ENCODE data around the gene SFI1.
"Not testable (repeated sequence)": the region's sequence is repeated elsewhere in the genome, so short reads cannot be mapped to it uniquely, and the experiment has no call there.

Gene SFI1

DNA sequence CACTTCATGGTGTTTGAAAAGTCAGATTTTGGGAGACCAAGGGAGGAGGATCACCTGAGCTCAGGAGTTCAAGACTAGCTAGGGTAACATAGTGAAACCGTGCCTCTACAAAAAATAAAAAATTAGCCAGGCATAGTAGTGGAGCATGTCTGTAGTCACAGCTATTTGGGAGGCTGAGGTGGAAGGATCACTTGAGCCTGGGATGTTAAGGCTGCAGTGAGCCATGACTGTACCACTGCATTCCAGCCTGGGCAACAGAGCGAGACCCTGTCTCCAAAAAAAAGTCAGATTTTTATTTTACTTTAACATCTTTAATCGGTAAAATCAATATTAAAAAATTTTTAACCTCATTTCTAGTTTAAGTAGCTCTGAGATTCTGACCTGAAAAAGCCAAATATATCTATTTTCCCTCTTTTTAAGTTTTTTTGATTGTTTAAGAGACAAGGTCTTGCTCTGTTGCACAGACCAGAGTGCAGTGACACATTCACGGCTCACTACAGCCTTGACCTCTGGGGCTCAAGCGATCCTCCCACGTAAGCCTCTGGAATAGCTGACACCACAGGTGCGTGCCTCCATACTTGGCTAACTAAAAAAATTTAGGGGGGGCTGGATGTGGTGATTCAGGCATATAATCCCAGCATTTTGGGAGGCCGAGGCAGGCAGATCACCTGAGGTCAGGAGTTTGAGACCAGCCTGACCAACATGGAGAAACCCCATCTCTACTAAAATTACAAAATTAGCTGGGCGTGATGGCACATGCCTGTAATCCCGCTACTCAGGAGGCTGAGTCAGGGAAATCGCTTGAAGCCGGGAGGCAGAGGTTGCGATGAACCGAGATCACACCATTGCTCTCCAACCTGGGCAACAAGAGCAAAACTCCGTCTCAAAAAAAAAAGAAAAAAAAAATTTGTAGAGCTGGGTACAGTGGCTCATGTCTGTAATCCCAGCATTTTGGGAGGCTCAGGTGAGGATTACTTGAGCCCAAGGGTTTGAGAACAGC is 48.4 kb downstream of the SFI1 start:
- DNase-seq, result no peak

DNA sequence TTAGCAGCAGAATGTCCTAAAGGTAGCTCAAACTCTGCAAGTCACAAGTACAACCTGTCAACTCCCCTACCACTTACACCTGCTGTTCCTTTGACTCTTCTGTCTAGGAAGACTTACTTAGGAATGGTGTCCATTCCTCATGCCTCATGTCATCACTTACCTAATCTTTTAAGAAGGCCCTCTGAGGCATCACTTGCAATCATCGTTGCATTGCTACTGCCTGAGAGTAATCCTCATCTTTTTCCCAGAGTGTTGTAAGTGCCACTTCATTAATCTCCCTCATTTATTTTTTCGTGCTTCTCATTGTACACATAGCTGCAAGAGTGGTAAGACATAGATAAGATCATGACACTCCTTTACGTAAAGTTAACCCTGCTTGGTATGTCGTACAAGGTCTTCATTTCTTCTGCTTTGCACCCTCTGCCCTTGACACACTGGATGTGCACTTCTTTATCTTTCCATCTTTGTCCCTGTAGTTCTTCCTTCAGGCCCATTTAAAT is 54.6 kb downstream of the SFI1 start:
- DNase-seq, result no peak

DNA sequence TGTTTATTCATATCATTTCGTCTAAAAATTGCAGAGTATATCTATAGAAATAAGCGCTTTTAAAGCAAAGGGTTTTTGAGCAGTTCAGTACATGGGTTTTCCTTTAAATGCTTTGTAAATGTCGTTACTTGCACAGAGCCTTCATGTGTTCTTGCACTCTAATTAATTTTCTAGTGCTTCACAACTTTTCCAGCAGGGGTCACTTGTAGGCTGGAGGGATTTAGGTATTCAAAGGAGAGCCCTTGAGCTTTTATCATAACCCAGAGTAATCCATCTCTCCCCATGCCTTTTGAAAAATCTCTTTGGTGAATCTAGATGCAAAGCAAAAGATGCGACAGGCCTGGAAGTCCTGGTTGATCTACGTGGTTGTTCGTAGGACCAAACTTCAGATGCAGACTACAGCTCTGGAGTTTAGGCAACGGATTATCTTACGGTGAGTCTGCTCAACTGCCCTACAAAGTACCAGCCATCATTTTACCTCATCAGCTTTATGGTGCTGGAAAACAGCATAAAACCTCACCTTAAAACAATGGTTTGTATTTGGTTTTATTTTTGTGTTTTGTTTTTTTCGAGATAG is 60.4 kb downstream of the SFI1 start:
- peak; percentile 36 for DNase-seq

GRCh38 chr22:31558546-31558945 is 62.2 kb downstream of the SFI1 start:
- DNase-seq, result not testable (repeated sequence)

- peak; percentile 55 for DNase-seq
Measured at GRCh38 chr22:31561238-31561887, 65.0 kb downstream of the SFI1 start.

DNA sequence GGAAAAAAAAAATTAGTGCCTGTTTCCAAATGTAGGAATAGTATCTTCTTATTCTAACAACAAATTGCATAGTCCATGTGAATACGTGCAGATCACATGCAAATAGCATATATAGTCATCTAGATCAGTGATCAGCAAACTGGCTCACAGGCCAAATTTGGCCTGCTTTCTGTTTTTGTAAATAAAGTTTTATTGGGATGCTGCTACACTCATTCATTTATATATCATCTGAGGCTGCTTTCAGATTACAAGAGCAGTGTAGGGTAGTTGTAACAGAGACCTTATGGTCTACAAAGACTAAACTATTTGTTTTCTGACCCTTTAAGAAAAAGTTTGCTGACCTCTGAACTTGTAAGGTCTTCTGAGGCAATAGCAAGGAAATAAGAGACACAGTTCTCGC is 65.6 kb downstream of the SFI1 start:
- no peak for DNase-seq

DNA sequence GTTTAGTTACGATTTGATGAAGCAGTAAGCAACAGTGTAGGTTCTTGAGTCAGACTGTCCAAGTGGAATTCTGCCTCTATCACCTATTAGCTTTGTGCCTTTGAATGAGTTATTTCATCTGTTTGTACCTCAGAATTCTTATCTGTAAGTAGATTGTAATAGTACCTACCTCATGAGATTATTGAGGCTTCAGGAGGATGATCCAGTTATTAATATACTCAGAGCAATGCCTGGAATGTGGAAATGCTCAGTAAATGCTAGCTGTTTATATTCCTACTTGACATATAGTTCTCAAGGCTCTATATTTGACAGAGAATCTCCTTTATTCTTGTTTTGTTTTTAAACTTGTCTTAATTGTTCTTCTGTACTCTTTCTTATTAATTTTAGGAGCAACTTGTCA is 70.1 kb downstream of the SFI1 start:
- DNase-seq, result no peak

- DNase-seq, result no peak
Measured at GRCh38 chr22:31567196-31567595, 70.9 kb downstream of the SFI1 start.

DNA sequence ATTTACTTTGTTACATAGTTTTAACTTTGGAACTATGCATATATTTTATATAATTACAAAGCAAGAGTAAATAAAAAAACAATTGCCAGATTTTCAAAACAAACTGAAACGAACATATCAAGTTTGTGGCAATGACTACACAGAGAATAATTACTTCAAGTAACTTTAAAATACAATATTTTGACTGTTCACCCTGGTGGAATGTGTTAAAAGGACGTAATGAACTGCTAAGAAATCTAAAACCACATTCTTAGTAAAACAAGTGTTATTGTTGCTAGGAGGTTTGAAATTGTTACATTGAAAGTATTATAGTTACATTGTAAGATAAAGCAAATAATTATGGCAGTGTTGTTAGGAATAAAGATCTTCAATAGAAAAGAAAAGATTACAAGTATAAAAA is 71.4 kb downstream of the SFI1 start:
- DNase-seq, result no peak

DNA sequence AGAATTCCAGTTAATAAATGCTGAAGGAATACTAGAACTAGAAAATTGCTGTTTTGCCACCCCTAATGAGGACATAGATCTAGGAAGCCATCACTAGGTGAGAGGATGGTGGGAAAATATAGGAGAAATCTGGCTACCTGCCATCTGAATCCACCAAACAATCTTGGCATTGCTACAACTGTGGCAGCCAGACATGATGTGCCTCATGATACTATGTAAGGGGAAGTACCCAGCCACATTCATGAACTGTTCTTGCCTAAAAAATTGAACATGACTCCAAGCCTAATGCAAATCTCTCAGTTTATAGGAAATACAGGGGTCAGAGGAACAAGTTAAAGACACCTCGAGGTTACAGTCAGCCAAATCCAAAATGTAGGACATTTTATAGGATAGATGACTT is 72.8 kb downstream of the SFI1 start:
- peak; percentile 35 for DNase-seq

DNA sequence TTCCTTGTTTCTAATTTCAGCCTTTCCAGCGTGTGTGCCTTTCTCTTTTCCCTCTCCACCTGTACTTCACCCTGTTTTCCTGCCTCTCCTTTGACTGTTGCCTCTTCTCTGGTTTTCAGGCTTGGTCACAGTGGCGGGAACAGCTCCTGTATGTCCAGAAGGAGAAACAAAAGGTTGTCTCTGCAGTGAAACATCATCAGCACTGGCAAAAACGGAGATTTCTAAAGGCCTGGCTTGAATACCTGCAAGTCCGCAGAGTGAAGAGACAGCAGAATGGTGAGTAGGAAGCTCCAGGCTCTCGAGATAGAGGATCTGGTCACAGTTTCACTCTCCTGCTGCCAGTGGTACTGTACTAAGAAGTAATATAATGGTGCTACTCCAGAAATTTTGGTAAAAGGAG is 76.6 kb downstream of the SFI1 start:
- no peak for DNase-seq

DNA sequence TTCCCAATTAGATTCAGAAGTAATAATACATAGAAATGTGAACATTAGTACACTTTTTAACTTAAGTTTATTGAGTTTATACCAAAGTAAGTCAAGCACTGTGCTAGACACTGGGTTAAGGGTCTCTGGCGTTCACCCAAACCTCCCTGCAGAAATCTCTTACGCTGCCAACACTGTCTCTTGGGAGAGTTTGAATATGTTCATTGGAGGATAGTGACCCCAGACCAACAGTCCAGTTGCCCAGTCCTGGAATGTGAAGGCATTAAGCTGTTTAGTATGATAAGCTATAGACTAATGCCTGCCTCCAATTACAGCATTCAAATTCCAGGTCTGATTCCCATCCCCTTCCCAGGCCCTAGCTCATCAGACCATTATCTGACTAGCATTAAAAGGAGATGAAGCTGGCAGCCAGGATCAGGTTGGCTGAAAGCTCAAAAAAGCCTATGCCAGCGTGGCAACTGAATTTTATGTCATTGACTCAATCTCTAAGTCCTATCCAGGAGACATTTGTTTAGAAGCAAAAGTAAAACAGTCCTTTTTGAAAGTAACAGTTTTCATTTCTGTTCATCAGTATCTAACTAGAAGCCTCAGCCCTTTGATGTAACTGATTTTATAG is 77.8 kb downstream of the SFI1 start:
- no peak for DNase-seq

DNA sequence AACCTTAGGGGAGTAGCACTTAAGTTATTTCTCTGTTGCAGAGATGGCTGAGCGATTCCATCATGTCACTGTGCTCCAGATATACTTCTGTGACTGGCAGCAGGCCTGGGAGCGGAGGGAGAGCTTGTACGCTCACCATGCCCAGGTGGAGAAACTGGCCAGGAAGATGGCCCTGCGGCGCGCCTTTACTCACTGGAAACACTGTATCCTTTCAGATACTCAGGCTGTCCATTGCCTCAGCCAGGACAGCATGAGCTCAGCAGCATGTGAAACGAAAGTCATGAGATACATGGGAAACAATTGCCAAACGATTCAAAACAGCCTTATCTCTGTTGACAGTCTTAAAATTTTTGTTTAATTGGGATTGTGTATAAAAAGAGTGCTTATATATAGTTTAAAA is 78.9 kb downstream of the SFI1 start:
- DNase-seq, result no peak

- DNase-seq, result peak; percentile 44
Measured at GRCh38 chr22:31577711-31578110, 81.4 kb downstream of the SFI1 start.

DNA sequence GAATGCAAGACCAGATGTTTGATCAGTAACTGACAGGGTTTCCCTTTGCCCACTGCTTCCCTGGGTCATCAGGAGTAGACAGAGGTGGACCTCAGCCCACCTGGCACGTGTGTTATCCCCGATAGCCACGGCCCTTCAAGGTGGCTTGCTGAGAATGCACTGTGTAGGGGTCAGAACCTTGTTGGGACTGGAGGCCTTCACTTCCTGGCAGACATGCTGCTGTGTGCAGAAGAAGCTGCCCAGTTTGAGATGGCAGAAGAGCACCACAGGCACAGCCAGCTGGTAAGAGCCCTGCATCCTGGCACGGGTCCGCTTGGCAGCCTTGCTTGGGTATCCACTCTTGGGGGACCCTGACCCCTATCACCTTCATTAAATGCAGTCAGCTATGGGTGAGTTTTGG is 81.8 kb downstream of the SFI1 start:
- DNase-seq, result no peak

- no peak for DNase-seq
Measured at GRCh38 chr22:31579835-31580242, 83.5 kb downstream of the SFI1 start.

DNA sequence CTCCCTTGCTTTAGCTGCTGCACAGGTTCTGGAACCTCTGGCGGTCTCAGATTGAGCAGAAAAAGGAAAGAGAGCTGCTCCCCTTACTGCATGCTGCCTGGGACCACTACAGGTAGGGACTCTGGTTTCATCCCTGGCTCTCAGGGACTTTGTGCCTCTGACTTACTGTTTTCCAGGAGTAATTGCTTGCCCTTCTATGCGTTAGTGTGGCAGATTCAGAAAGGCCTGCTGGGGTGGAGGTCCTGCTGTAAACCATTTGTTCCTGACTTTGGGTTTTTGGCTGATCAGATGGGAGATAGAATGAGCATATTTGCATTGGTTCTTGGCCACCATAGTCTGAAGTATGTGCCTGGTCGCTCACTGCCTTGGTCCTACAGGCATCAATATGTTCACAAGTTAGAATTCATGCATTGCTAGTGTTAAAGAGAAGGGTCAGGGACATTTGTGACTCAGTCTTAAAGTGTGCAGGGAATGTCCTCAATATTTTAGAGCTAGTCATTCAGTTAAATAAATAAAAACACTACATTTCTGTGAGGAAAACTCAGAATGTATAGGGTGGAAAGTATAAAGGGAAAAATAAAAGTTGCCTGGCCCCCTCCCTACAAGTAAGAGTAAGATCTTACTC is 87.6 kb downstream of the SFI1 start:
- DNase-seq, result no peak

GRCh38 chr22:31584804-31585160 is 88.4 kb downstream of the SFI1 start:
- no peak for DNase-seq

DNA sequence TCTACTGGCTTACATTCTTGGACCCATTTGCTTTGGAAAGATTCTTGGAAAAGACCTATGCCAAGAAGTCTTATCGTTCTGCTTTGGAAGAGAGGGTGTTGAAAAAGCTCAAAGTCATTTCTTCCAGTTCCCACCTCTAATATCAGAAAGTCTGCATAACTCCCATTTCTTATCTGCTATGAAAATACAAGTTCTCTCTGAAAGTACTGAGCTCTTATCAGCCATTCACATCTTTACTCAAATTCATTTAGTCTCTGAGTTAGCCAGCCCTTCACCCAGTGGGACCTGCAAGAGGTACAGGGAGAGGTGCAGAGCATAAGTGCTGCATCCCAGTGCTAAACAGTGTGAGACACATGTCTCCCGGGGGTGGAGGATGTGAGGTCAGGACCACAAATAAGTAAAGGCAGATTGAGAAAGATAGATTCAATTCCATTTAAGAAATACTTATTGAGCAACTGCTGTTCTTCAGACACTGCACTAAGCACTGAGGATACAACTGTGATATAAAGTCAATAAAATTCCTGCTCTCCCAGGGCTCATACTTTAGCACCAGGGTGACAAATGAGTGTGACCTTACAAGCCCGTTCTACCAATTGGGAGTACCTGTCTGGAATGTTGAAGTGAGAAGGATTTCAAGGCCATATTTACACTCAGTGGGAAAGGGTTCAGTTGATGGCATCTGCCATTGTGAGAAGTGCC is 89.0 kb downstream of the SFI1 start:
- no peak for DNase-seq

GRCh38 chr22:31586137-31586920 is 90.0 kb downstream of the SFI1 start:
- DNase-seq, result no peak

- no peak for DNase-seq
Measured at GRCh38 chr22:31588970-31589675, 92.8 kb downstream of the SFI1 start.

All from NCI-H1694 (cell line).